Astrocyte (in vitro differentiated cells and primary cell): ENCODE measurements around the gene STON1.

Experiments used
- EZH2 ChIP-seq: IDR thresholded peaks from 2 replicates; pipeline ENCODE4 v1.6.1; 2012; ENCODE audit warnings: mild to moderate bottlenecking, low read length, inconsistent platforms; ENCODE audit not compliant: insufficient read depth
- TF ChIP-seq, protein P1 (sequence below): IDR thresholded peaks from 2 replicates; pipeline ENCODE4 v1.5.1; 2011; ENCODE audit warnings: low read depth, mild to moderate bottlenecking, inconsistent platforms, low read length, moderate library complexity; ENCODE audit not compliant: insufficient read depth

- TF ChIP-seq, protein P1, sequence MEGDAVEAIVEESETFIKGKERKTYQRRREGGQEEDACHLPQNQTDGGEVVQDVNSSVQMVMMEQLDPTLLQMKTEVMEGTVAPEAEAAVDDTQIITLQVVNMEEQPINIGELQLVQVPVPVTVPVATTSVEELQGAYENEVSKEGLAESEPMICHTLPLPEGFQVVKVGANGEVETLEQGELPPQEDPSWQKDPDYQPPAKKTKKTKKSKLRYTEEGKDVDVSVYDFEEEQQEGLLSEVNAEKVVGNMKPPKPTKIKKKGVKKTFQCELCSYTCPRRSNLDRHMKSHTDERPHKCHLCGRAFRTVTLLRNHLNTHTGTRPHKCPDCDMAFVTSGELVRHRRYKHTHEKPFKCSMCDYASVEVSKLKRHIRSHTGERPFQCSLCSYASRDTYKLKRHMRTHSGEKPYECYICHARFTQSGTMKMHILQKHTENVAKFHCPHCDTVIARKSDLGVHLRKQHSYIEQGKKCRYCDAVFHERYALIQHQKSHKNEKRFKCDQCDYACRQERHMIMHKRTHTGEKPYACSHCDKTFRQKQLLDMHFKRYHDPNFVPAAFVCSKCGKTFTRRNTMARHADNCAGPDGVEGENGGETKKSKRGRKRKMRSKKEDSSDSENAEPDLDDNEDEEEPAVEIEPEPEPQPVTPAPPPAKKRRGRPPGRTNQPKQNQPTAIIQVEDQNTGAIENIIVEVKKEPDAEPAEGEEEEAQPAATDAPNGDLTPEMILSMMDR: no peak
- no peak for TF ChIP-seq EZH2
Measured at GRCh38 chr2:48588745-48589144, 58.8 kb downstream of the STON1 start.
